NOMO-1 treated with DMSO at 0.1 percent for 48 hours (cell line): ENCODE data around the gene PEF1.
A peak's percentile ranks its signal among the peaks of the same experiment; 100 is the strongest.

Experiments
- DNase-seq: peaks from one replicate; lab custom pipeline; 2025; ENCODE audit not compliant: unreplicated experiment; lab: John Stamatoyannopoulos, UW

The PEF1 gene

GRCh38 chr1:31655756-31656155 lies 11.1 kb upstream of the PEF1 start:
- DNase-seq = no peak

- DNase-seq = no peak
Observed at GRCh38 chr1:31655104-31655503, 10.4 kb upstream of the PEF1 start.

- DNase-seq = no peak
Observed at GRCh38 chr1:31654474-31654776, 9.7 kb upstream of the PEF1 start.

- DNase-seq = no peak
Observed at GRCh38 chr1:31653717-31654473, 9.2 kb upstream of the PEF1 start.

- DNase-seq = no peak
Observed at GRCh38 chr1:31652891-31653499, 8.3 kb upstream of the PEF1 start.

- DNase-seq = no peak
Observed at GRCh38 chr1:31651766-31652165, 7.1 kb upstream of the PEF1 start.

- DNase-seq = no peak
Observed at GRCh38 chr1:31651089-31651420, 6.4 kb upstream of the PEF1 start.

- DNase-seq = peak; percentile 3
Observed at GRCh38 chr1:31650161-31651088, 5.7 kb upstream of the PEF1 start.

- no peak for DNase-seq
Observed at GRCh38 chr1:31648641-31649357, 4.1 kb upstream of the PEF1 start.

- no peak for DNase-seq
Observed at GRCh38 chr1:31648190-31648589, 3.5 kb upstream of the PEF1 start.

- DNase-seq = no peak
Observed at GRCh38 chr1:31647106-31647505, 2.4 kb upstream of the PEF1 start.

GRCh38 chr1:31646259-31646960 lies 1.7 kb upstream of the PEF1 start:
- DNase-seq = no peak

GRCh38 chr1:31645274-31645568 lies 545 bp upstream of the PEF1 start:
- no peak for DNase-seq

- DNase-seq = peak; percentile 40
Observed at GRCh38 chr1:31643976-31644559, 608 bp downstream of the PEF1 start.

- no peak for DNase-seq
Observed at GRCh38 chr1:31642897-31643296, 1.8 kb downstream of the PEF1 start.

- DNase-seq = no peak
Observed at GRCh38 chr1:31642366-31642765, 2.3 kb downstream of the PEF1 start.

GRCh38 chr1:31640964-31641363 lies 3.7 kb downstream of the PEF1 start:
- DNase-seq = no peak

- no peak for DNase-seq
Observed at GRCh38 chr1:31640179-31640578, 4.5 kb downstream of the PEF1 start.

GRCh38 chr1:31639543-31639942 lies 5.1 kb downstream of the PEF1 start:
- DNase-seq = peak; percentile 76

GRCh38 chr1:31637915-31638673 lies 6.6 kb downstream of the PEF1 start:
- DNase-seq = no peak
